Measurements from ENCODE around the gene XPR1.

Gene XPR1

DNA sequence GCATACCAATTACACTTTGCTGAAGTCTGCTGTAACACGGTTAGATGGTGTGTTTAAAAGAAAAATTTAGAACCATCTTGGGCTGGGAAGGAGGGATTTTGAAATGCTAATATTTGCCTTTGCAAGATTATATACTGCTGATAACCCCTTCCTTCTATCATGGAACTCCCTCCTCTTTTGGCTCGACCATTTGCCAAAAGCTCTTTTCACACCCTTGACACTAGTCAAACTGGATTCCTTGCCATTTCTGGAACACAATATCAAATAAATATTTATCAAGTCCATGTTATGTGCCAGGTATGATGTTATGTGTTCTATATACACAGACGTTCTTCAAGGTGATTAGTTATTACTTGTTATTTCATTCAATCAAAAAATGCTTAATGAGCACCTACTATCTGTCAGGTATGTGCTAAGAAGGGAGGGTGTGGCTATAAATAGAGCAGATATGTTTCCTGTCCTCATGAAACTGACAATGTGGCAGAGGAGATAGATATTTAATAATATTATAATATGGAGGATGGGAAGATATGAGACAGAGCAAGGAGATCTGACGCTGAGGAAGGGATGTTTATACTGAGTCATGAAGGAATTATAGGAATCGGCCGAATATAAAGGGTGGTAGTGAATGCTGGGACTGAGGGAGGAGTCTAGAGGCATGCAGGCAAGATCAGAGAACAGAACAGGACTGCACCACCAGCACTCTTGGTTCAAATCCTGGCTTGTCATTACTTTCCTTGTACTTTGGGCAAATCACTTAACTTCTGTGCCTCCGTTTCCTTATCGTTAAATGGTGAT is 16.1 kb upstream of the XPR1 start:
- DNase-seq, result no peak

DNA sequence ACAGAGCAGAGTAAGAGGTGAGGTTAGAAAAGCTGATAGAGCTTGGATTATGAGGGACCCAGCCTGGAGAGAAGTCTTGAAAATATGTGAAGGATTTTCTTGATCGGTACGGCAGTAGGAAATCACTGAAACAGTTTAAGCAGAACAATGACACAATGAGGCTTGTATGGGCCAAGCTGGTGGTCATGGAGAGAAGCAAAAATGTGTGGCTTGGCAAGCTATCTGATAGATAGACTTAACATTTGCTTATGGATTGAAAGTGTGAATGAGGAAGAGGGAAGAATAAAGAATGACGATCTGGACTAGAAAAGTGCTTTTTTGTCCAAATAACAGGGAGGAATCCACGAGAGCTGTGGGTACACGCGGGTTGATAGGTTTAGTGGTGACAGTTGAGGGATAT is 15.4 kb upstream of the XPR1 start:
- DNase-seq, result no peak

- DNase-seq, result no peak
Observed at GRCh38 chr1:180617774-180618395, 13.9 kb upstream of the XPR1 start.

DNA sequence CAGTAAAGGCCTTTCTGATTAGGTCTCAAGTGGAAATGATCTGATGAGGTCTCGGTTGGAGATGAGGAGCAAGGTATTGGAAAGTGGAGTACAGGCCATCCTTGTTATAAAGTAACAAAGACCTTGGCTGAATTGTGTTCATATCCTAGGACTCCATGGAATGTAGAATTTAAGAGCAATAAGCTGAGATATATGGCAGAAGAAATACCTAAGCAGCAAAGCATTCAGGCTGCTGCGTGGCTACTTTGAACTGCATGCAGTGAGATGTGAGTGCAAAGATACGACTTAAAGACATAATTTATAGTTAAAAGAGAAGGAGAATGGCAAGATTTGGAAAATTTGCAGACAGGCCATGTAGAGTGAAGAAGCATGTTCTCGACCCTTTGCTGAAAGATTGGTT is 11.2 kb upstream of the XPR1 start:
- DNase-seq, result no peak

DNA sequence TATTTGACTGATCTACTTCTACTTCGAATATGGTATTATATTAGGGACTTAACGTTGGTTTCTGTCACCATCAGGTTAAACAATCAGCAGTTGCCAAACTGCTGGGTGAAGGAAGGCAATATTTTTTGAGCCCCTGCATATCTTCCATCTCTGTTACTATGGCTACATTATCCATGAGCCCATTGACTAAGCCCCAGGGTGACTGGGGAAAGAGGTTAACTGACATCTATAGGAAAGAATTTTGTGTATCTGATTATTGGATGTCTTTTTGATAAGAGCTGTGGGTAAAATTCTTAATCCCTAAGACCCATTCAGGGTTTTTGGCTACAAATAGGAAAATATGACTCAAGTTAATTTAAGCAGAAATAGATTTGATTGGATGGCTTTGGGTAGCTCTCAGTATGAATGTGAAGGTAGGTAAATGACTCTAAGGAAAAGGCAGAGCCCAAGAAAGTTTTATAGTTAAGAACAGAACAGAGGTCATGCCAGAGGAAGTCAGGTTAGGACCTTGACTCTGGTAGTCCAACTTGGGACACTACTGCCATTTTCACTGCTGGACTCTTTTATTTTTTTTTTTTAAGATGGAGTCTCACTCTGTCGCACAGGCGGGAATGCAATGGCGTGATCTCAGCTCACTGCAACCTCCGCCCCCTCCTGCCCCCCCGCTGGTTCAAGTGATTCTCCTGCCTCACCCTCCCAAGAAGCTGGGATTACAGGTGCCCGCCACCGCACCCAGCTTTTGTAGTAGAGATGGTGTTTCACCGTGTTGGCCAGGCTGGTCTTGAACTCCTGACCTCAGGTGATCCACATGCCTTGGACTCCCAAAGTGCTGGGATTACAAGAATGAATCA is 8.9 kb upstream of the XPR1 start:
- DNase-seq, result no peak

DNA sequence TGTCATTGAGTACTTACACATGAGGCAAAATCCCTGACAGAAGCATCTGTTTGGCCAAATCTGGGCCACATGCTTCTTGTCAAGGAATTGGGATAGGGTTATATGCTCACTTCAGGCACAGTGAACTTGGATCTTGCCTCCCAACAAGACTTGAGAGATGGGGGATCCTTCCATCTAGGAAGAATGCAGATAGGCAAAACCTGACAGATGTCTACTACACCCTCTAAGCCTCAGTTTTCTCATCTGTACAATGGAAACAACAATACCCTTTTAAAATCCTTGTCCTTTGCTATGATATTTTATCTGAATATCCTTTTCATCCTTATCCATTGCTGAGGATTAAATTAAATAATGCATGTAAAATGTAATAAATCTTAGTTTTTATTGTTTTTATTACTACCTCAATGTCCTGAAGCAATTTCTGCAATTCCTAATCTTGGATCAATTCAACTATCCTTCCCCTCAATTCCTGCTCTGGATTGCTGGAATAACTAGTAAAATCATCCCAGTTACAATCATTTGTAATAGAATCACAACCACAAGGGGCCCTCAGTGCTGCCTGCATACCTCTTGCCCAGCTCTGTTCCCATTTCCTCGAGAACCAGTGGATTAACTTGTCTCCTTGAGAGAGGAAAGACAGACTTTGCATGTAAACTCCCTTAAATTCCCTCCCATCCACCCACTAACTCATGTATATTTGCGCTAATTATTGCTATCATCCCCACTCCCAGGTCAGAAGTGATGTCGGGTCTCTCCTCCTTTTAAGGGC is 8.1 kb upstream of the XPR1 start:
- DNase-seq, result no peak

DNA sequence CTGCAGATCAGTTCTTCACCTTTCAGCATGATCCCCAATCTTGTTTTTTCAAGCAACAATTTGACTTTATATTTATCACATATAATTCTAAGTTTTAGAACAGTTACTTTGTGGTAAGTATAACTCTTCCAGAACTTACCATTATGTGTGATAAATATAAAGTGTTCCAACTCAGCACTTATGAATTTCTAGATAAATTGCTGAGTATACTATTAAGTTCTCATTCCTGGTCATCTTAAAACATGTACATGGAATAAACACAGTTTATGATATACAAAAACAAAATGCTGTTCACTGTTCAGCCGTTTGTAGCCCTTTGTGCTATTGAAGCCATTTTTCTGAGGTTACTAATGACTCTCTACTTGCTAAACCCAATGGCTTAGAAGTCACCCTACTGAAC is 5.1 kb upstream of the XPR1 start:
- DNase-seq, result no peak

- DNase-seq, result no peak
Observed at GRCh38 chr1:180627411-180627810, 4.4 kb upstream of the XPR1 start.

DNA sequence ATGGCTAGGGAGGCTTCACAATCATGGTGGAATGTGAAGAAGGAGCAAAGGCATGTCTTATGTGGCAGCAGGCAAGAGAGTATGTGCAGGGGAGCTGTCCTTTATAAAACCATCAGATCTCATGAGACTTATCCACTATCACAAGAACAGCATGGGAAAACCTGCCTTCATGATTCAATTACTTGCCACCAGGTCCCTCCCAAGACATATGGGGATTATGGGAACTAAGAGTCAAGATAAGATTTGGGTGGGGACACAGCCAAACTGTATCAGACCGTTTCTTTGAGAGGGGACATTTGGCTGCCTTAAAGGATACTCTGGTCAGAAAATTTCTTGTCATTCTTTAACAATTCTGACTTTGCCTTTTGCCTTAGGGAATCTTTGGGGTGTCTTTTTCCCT is 3.2 kb upstream of the XPR1 start:
- no peak for DNase-seq

DNA sequence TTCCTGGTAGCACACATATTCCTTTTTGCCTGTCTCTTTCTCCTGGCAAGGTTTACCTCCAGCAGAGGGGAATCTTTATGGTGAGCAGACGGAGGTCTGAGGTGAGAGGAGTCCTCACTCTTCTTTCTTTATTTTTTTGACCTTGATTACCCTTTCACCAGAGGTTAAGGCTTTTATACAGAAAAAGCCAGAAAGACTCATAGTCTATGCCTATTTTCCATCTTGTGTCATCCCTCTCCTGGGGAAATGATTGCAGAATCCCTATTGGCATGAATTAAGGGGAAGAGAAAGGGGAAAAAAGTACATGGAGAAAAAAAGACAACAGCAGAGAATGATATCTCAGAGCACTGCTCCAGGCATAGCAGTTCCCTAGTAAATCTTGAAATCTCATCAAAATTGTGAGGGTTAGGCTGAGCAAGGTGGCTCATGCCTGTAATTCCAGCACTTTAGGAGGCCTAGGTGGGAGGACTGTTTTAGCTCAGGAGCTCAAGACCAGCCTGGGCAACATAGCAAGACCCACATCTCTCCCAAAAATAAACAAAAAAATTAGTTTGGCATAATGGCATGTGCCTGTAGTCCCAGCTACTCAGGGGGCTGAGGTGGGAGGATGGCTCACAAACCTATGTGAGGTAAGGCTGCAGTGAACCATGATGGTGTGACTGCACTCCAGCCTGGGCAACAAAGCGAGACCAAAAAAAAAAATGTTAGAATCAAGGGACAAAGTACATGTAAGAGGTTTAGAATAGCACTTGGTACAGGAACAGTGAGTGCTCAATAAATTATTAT is 1.2 kb upstream of the XPR1 start:
- no peak for DNase-seq

DNA sequence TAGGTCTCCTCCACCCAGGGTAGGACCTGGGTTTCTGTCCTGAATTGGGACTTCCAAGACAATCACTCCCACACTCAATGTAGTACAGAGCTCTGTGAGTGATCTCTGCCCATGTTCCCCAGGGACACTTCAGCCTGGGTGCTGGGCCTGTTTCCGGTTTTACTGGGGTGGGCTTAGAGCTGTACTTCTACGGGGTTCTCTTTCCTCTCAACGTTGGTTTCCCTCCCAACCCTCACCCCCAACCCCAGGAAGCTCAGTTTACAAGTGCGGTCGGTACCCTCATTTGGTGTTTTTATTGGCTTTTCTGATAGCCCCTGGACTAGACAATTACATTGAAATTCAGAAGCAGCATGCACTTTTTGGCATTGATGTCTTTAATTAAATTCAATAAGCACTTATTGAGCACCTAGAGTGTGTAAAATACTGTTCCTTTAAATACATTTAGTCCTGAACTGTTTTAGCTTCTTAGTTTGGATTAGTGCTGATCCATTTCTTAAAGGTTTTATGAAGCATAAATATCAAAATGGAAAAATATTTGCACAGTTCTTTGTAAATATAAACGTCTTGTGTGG is 542 bp upstream of the XPR1 start:
- DNase-seq, result no peak

- DNase-seq, result no peak
Observed at GRCh38 chr1:180632326-180633056, 669 bp downstream of the XPR1 start.

DNA sequence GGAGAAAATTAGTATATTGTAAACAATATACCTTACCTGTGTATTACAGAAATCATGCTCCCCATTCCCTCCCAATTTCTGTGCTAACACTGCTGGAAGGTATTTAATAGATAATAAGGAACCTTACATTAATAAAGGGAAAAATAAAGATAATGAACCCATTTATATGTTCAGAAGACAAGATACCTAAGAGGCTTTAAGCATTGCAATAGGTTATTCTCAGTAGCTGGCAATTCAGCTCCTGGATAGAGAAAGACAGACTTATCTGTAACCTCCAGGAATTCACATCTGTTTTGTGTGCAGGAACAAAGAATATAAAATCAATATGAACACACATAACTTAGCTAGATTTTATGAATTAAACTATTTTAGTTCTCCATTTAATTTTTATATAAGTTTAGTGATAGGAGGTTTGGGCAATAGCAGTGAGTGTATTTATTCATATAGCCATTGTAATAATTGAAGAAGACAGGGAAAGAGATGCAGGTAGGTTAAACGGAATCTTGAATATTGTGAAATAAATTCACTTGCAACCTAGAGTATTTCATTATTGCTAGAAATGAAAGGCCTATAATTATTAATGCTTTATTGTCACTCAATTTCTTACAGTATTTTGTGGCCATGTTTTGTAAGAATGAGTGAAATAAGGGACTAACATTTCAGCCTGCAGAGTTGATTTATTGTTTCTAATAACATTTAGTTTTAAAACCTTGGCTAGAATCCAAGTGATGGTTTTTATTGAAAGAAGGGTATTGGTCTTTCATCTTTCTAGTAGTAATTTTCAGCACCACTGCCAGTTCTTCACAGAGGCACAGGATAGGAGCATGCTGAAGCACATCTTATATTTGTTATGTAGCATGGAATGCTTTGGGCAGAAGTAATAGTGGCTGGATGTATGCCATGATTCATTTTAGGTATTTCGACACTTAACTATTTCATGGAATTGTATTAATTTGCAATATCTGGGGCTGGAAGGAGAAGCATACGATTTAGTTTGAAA is 1.5 kb downstream of the XPR1 start:
- DNase-seq, result no peak

GRCh38 chr1:180636138-180636537 is 4.3 kb downstream of the XPR1 start:
- no peak for DNase-seq

DNA sequence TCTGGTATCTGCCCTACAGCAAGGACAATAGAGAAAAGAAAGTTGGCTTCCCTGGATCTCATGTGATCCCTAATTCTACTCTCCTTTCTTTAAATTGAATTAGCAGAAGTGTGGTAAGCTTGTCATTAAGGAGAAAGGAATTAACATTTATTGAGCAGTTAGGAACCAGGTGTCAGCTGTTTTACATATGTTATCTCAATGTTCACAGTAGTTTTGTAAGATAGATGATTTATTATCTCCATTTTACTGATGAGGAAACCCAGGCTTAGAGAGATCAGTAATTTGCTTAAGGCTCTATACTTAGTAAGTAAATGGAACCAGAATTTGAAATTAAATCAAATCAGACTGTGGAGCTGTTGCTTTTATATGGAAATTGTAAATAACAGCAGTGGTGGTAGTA is 8.0 kb downstream of the XPR1 start:
- DNase-seq, result no peak

DNA sequence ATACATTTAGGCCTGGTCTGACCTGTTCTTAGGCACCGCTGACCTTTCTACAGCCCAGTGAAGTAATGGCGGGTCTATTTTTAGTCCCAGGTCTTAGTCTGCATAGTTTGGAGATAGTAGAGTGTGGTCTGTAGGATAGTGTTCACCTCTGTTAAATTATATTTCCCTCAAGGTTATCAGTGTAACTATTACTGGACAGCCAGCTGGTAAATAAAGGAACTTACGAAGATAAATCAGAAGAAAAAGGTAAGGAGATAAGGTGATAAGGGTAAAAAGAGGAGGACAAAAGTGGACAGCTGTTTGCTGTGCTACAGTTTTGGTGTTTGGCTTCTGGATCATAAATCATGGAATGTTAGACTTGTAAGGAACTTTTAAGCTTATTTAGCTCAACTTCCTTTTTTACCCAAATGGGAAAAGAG is 8.7 kb downstream of the XPR1 start:
- no peak for DNase-seq

- DNase-seq, result no peak
Observed at GRCh38 chr1:180641662-180642061, 9.8 kb downstream of the XPR1 start.

- DNase-seq, result no peak
Observed at GRCh38 chr1:180642781-180643180, 11.0 kb downstream of the XPR1 start.

DNA sequence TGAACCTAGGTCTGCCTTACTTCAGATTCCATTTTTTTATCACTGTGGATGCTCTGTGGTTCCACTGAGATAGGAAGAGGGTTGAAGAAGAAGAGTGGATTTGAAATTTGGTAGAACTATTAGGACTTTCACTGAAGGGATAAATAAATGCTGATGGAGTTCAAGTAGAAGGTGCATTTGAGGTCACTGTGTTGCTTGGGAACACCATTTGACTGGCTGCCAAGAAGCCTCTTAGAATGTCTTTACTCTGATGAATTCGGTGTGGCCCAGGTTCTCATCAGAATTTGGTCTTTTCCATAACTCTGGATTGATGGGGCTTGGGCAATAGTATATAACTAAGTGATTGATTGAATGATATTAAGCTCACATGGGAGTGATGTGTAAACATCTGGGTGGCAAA is 11.9 kb downstream of the XPR1 start:
- no peak for DNase-seq

Data from activated CD8-positive, alpha-beta memory T cell treated with anti-CD3 and anti-CD28 coated beads for 24 hours (primary cell).